ENCODE measurements around the gene AAGAB. TPM values are rescaled to one million over a fixed set of nuclear protein-coding genes. Genes with fewer than 3 reads are reported as not detected.

The AAGAB gene
- total RNA-seq, 2 experiments from 2014 or later, result 50.4 to 51.2 TPM

DNA sequence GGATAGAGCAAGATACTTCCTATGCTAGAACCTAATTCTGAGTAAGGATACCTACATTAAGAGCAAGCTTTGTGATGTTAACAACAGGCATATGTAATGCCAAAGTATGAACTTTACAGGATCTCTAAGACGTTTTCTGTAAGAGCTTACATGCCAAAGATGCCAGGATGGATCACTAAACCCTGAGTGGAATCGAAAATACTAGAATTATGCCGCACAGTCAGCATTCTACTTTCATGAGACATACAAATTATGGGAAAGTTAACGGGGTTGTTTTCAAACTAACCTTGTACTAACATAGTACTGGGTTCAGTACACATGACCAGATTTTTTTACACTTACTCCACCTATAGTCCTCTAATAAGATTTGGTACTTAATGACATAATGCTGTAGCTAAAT lies 55.1 kb downstream of the AAGAB start:
- Mint-ChIP-seq H3K27me3 (no peaks in the 10 kb centered on the region), H3K27ac (no peak overlapping the region), H3K36me3 (ENCODE audit: low read depth) (peaks cover 73% of the 10 kb centered on the region), H3K9me3 (no peaks in the 10 kb centered on the region), H3K4me3 (no peak overlapping the region), H3K4me1 (peaks cover 24% of the 10 kb centered on the region)
- ChIA-PET CTCF (no interaction called here), POLR2A (interaction anchor here (1.6 to 1.8 kb wide), 4 partner anchors 9 to 134 kb away, joined by 3 to 7 read pairs (median 4); partner anchors contain the start of gene SMAD3)
- DNase-seq, result no peak

DNA sequence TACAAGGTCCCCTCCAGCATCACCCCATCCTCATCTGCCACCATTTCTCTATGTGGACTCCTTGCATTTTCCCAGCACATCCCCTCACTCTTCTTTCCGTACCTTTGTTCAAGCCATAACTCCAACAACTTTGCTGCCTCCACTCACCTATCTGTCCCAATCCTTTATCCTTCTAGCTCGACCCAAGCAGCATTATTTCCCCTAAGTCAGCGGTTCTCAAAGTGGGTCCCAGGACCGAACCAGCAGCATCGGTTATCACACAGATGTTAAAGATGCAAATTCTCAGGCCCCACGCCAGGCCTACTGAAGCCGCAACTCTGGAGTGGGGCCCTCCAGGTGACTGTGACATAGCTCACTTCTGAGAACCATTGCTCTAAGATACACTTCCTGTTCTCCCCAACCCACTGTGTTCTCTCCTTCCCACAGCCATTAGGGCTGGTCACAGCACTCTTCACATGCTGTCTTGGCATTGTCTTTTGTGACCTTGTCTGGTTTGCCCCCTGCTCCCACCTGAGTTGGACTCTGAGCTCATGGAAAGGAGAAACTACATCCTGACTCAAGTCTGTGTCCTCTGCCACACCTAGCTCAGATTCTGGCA lies 56.2 kb downstream of the AAGAB start:
- ChIA-PET POLR2A (interaction anchor here (0.6 to 1.6 kb wide), 5 partner anchors 10 to 142 kb away, joined by 3 to 4 read pairs (median 4); partner anchors contain the start of genes AAGAB and IQCH), CTCF (interaction anchor here (0.7 kb wide), 1 partner anchor 43 kb away, joined by 3 read pairs; no protein-coding TSS in a partner anchor)
- Mint-ChIP-seq H3K9me3 (no peaks in the 10 kb centered on the region), H3K27ac (peak overlapping the region; percentile 61), H3K36me3 (ENCODE audit: low read depth) (peaks cover 75% of the 10 kb centered on the region), H3K4me3 (no peak overlapping the region), H3K27me3 (no peaks in the 10 kb centered on the region), H3K4me1 (peaks cover 24% of the 10 kb centered on the region)
- DNase-seq, result no peak

DNA sequence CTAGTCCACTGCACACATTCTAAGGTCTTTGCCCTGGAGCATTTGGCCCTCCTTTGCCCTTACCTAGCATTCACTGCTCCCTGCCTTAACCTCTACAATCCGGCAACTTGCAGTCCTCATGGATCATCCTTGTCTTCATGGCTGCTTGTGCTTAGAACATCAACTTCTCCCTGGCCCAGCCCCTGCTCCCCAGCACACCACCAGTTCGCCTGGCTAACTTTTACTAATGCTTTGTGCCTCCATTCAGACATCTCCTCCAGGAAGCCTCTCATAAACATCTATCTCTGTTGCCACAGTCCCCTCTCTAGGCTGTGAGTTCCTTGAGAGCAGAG lies 57.1 kb downstream of the AAGAB start:
- ChIA-PET CTCF (no interaction called here), POLR2A (no interaction called here)
- no peak for DNase-seq
- Mint-ChIP-seq H3K27me3 (no peaks in the 10 kb centered on the region), H3K9me3 (no peaks in the 10 kb centered on the region), H3K4me1 (peaks cover 24% of the 10 kb centered on the region), H3K4me3 (no peak overlapping the region), H3K36me3 (ENCODE audit: low read depth) (peaks cover 79% of the 10 kb centered on the region), H3K27ac (peak overlapping the region; percentile 40)

DNA sequence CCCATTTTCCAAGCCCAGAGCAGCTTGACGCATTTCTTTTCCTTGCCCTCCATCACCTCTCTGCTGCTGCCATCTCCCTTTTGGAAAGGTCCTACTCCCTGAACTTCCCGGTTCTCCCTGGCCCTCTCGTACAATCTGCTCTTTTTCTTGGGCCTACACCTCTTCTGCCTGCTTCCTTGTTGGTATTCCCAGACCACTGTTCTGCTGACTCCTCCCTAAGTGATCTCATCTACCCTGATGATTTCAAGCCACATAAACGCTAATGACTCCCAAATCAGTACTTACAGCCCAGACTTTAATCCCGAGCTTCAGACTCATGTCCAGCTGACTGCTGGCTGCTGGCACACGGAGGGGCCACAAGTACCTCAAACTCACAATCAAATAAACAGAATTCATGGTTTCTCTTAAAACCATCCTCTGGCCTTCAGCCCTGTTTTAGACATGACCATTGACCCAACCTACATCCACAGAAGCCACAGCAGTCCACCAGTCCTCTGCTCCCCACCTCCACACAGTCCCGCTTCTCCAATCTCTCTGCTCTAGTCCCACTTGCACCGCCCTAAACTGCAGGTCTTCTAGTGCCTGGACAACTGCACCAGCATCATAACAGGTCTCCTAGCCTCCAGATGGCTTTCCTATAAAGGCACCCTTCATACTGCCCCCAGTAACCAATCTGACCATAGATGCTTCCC lies 57.6 kb downstream of the AAGAB start:
- peak overlapping the region; percentile 40 for H3K27ac Mint-ChIP-seq
- H3K4me1 Mint-ChIP-seq, result peaks cover 24% of the 10 kb centered on the region
- peaks cover 79% of the 10 kb centered on the region for H3K36me3 Mint-ChIP-seq (ENCODE audit: low read depth)
- DNase-seq, result no peak
- ChIA-PET POLR2A (no interaction called here), CTCF (interaction anchor here (0.7 kb wide), 1 partner anchor 130 kb away, joined by 3 read pairs; no protein-coding TSS in a partner anchor)
- H3K9me3 Mint-ChIP-seq, result no peaks in the 10 kb centered on the region
- no peaks in the 10 kb centered on the region for H3K27me3 Mint-ChIP-seq
- H3K4me3 Mint-ChIP-seq, result no peak overlapping the region

DNA sequence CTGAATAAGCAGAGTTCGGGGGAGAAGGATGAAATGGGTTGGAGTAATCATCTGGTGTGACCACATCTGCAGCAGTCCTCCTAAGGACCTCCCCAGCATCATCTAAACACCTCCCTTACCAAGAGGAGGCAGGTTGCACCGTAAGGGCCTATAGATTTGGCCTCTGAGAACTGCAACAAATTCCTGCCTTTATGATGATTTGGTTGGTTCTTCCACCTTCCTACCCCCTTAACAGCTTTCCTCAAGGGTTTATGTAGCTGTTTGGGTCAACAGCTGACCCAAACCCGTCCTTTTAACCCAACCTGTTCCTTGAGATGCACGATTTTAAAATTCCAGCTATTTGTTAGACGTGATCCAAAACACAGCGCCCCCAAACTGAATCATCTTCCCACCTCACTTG lies 58.2 kb downstream of the AAGAB start:
- ChIA-PET CTCF (interaction anchor here (0.7 kb wide), 1 partner anchor 130 kb away, joined by 3 read pairs; no protein-coding TSS in a partner anchor), POLR2A (no interaction called here)
- DNase-seq, result no peak
- Mint-ChIP-seq H3K9me3 (no peaks in the 10 kb centered on the region), H3K4me3 (no peak overlapping the region), H3K27ac (no peak overlapping the region), H3K36me3 (ENCODE audit: low read depth) (peaks cover 78% of the 10 kb centered on the region), H3K4me1 (peaks cover 22% of the 10 kb centered on the region), H3K27me3 (no peaks in the 10 kb centered on the region)

DNA sequence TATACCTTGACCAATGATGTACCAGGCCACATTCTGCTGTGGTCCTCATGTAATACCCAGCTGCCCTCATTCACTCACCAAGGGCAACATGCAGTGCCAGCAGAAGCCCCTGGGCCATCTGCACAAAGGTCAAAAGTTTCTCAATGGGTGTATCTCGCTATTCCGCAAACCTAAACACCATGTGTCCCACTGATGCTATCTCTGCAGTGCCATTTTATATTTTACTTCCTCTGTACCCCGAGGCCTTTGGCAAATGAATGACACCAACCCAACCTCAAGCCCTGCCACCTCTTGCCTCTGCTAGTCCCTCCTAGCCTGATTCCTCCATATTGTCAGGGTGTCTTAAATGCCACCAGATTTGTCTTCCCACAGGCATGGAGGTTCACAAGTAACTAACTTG lies 59.2 kb downstream of the AAGAB start:
- Mint-ChIP-seq H3K27ac (no peak overlapping the region), H3K9me3 (no peaks in the 10 kb centered on the region), H3K36me3 (ENCODE audit: low read depth) (peaks cover 81% of the 10 kb centered on the region), H3K27me3 (no peaks in the 10 kb centered on the region), H3K4me3 (no peak overlapping the region), H3K4me1 (peaks cover 22% of the 10 kb centered on the region)
- ChIA-PET POLR2A (no interaction called here), CTCF (no interaction called here)
- no peak for DNase-seq

DNA sequence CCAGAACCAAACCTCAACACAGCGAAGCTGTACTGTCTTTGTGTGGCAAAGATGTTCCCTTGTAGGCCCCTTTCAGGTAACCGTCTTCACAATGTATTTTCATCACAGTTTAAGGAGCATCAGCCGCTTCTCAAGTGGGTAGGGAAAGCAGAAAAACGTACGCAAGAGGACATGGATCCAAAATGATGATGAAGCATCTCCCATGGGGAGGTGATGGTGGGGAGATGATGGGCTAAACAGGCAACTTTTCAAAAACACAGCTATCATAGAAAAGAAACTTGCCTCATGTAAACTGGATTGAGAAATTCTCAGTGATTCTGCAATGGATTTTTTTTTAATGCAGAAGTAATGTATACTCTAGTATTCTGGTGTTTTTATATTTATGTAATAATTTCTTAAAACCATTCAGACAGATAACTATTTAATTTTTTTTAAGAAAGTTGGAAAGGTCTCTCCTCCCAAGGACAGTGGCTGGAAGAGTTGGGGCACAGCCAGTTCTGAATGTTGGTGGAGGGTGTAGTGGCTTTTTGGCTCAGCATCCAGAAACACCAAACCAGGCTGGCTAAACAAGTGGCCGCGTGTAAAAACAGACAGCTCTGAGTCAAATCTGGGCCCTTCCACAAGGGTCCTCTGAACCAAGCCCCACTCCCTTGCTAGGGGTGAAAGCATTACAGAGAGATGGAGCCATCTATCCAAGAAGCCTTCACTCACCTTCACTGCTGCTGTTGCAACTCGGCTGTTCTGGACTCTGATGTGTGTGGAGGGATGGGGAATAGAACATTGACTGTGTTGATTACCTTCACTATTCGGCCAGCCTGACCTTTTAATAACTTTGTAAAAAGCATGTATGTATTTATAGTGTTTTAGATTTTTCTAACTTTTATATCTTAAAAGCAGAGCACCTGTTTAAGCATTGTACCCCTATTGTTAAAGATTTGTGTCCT lies 60.0 kb downstream of the AAGAB start:
- Mint-ChIP-seq H3K4me1 (peaks cover 22% of the 10 kb centered on the region), H3K27ac (peak overlapping the region; percentile 16), H3K36me3 (ENCODE audit: low read depth) (peaks cover 81% of the 10 kb centered on the region), H3K27me3 (no peaks in the 10 kb centered on the region), H3K4me3 (no peak overlapping the region), H3K9me3 (no peaks in the 10 kb centered on the region)
- CTCF ChIA-PET, result no interaction called here
- POLR2A ChIA-PET, result interaction anchor here (1.5 kb wide), 1 partner anchor 61 kb away, joined by 3 read pairs; no protein-coding TSS in a partner anchor
- DNase-seq, result no peak

DNA sequence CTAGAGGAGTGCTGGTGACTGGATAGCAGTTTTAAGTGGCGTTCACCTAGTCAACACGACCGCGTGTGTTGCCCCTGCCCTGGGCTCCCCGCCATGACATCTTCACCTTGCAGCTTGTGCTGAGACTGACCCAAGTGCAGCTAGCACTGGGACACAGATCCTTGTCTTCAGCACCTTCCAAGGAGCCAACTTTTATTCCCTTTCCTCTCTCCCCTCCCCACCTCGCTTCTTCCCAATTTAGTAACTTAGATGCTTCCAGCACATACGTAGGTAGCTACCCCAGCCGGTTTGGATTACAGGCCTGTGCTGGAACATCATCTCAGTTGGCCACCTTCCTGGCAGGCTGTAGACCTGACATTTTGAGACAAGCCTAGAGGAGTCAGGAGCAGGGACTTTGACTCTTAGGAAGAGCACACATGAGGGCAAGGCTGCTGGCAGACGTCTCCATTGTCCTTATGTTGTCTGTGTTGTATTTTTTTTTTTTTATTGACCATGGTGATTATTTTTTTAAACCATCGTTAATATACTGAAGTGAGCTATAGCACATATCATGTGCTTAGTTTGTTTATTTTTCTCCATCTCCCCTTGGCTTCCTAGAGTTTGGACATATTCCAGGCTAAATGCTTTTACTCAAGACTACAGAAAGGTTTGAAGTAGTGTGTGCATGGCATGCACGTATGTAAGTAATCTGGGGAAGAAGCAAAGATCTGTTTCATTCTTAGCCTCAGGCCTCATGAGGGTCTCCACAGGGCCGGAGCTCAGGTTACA lies 61.1 kb downstream of the AAGAB start:
- no peak for DNase-seq
- POLR2A ChIA-PET, result interaction anchor here (1.0 to 1.5 kb wide), 2 partner anchors 63 to 128 kb away, joined by 3 read pairs; partner anchors contain the start of gene SMAD3
- peaks cover 90% of the 10 kb centered on the region for H3K36me3 Mint-ChIP-seq (ENCODE audit: low read depth)
- H3K4me3 Mint-ChIP-seq, result no peak overlapping the region
- no peaks in the 10 kb centered on the region for H3K9me3 Mint-ChIP-seq
- H3K27ac Mint-ChIP-seq, result peak overlapping the region; percentile 47
- H3K4me1 Mint-ChIP-seq, result peaks cover 17% of the 10 kb centered on the region
- CTCF ChIA-PET, result no interaction called here
- H3K27me3 Mint-ChIP-seq, result no peaks in the 10 kb centered on the region

DNA sequence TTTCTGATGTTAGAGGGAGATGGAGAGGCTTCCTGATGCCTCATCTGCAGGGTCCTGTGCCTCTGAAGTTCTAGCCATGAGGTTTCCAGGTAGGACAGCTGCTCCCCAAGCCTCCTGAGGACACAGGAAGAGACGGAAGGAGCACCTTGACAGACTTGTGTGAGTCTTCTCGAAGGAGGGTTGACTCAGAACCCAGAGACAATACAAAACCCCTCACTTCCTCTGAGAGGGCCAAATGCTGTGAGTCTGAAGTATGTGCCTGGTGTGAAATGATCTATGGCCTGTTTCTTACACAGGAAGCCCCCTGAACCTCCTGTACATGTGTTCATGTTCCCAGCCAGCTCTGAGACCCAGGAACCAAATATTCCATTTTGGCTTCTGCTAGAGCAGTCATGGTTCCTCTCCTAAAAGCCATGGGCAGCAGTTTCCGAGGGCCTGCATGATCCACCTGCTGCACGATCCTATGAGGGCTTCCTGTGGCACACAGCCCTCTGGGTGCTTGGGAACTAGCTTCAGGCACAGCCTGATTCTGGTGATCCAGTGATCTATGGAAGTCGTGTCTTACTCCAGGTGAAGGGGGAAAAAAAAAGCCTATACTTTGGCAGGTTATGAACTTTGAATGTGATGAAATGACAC lies 62.2 kb downstream of the AAGAB start:
- POLR2A ChIA-PET, result no interaction called here
- H3K9me3 Mint-ChIP-seq, result no peaks in the 10 kb centered on the region
- peak; percentile 11 for DNase-seq
- H3K27me3 Mint-ChIP-seq, result no peaks in the 10 kb centered on the region
- CTCF ChIA-PET, result no interaction called here
- H3K27ac Mint-ChIP-seq, result peak overlapping the region; percentile 55
- H3K36me3 Mint-ChIP-seq (ENCODE audit: low read depth), result peaks cover 90% of the 10 kb centered on the region
- H3K4me1 Mint-ChIP-seq, result peaks cover 9% of the 10 kb centered on the region
- no peak overlapping the region for H3K4me3 Mint-ChIP-seq

DNA sequence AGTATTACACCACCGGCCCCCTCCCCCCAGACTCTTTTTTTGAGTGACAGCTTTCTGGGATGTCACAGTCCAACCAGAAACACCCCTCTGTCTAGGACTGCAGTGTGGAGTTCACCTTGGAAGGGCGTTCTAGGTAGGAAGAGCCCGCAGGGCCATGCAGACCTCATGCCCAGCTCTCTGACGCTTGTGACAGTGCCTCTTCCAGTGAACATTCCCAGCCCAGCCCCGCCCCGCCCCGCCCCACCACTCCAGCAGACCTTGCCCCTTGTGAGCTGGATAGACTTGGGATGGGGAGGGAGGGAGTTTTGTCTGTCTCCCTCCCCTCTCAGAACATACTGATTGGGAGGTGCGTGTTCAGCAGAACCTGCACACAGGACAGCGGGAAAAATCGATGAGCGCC lies 63.6 kb downstream of the AAGAB start:
- ChIA-PET CTCF (no interaction called here), POLR2A (no interaction called here)
- H3K27ac Mint-ChIP-seq, result no peak overlapping the region
- H3K9me3 Mint-ChIP-seq, result no peaks in the 10 kb centered on the region
- peak; percentile 6 for DNase-seq
- no peaks in the 10 kb centered on the region for H3K27me3 Mint-ChIP-seq
- peaks cover 4% of the 10 kb centered on the region for H3K4me1 Mint-ChIP-seq
- peaks cover 94% of the 10 kb centered on the region for H3K36me3 Mint-ChIP-seq (ENCODE audit: low read depth)
- no peak overlapping the region for H3K4me3 Mint-ChIP-seq

DNA sequence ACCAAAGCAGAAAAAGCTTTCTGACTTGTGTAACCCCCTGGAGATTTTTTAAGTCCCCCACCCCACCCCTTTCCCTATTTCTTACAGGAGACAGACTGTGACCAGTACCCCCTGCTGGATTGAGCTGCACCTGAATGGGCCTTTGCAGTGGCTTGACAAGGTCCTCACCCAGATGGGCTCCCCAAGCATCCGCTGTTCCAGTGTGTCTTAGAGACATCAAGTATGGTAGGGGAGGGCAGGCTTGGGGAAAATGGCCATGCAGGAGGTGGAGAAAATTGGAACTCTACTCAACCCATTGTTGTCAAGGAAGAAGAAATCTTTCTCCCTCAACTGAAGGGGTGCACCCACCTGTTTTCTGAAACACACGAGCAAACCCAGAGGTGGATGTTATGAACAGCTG lies 64.1 kb downstream of the AAGAB start:
- peaks cover 94% of the 10 kb centered on the region for H3K36me3 Mint-ChIP-seq (ENCODE audit: low read depth)
- ChIA-PET POLR2A (no interaction called here), CTCF (no interaction called here)
- H3K9me3 Mint-ChIP-seq, result no peaks in the 10 kb centered on the region
- H3K27me3 Mint-ChIP-seq, result no peaks in the 10 kb centered on the region
- H3K4me1 Mint-ChIP-seq, result peaks cover 8% of the 10 kb centered on the region
- peak; percentile 14 for DNase-seq
- H3K4me3 Mint-ChIP-seq, result no peak overlapping the region
- no peak overlapping the region for H3K27ac Mint-ChIP-seq

DNA sequence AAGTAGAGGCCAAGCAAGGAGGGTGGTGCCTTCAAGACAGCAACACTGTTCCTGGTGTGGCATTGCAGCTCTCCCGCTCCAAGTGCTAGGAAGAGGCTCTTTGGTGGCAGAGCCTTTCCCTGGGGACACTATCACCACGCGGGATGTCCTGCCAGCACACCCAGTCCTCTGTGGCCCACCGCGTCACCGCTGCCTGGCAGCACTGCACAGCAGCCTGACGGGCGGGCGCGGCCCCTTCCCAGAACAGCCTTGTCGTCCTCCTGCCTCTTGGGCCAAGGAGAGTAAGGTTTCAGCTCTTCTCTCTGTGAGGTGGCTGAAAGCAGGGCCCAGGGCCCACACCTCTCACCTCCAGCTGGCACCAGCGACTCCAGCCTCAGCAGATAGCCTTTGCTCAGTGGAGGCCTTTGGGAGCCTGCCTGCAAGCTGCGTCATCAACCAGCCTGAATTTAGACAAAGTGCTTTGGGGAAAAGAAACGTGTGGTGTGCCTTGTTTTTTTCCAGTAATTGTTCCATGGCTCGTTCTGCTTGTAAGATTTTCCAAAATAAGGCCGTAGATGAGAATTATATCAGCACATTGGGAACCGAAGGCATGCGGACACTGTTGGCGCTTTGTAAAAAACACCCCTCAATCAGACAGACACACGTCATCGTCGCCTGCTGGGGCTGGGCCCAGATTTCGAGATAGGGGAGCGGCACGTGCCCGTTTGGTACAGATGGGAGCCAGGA lies 65.0 kb downstream of the AAGAB start:
- ChIA-PET CTCF (no interaction called here), POLR2A (no interaction called here)
- peaks cover 93% of the 10 kb centered on the region for H3K36me3 Mint-ChIP-seq (ENCODE audit: low read depth)
- peaks cover 15% of the 10 kb centered on the region for H3K4me1 Mint-ChIP-seq
- no peaks in the 10 kb centered on the region for H3K9me3 Mint-ChIP-seq
- DNase-seq, result peak; percentile 14
- no peaks in the 10 kb centered on the region for H3K27me3 Mint-ChIP-seq
- H3K4me3 Mint-ChIP-seq, result no peak overlapping the region
- H3K27ac Mint-ChIP-seq, result peak overlapping the region; percentile 31
